Subcutaneous abdominal adipose tissue (tissue), 5 donors: ENCODE results near the gene ADGRL3.

Experiments used
- H3K27ac ChIP-seq: one replicate; pipeline ENCODE4 v1.7.0; 2013; ENCODE audit warnings: low read depth, mild to moderate bottlenecking, inconsistent platforms, low read length, moderate library complexity
- H3K27me3 ChIP-seq, 5 donors: one replicate each; pipeline ENCODE4 v1.7.0; 2013; ENCODE audit warnings: low read length in 5 of 5, inconsistent platforms in 1 of 5; ENCODE audit not compliant: control insufficient read depth in 5 of 5, insufficient read depth in 4 of 5
- H3K36me3 ChIP-seq, 5 donors: one replicate each; pipeline ENCODE4 v1.7.0; 2013; ENCODE audit warnings: low read length in 5 of 5; ENCODE audit not compliant: control insufficient read depth in 5 of 5, insufficient read depth in 5 of 5
- H3K4me1 ChIP-seq, 5 donors: one replicate each; pipeline ENCODE4 v1.7.0; 2013; ENCODE audit warnings: low read length in 5 of 5, mild to moderate bottlenecking in 3 of 5, moderate library complexity in 1 of 5; ENCODE audit not compliant: control insufficient read depth in 5 of 5, insufficient read depth in 5 of 5
- H3K4me3 ChIP-seq, 5 donors: one replicate each; pipeline ENCODE4 v1.7.0; 2013; ENCODE audit warnings: low read length in 5 of 5, low read depth in 1 of 5
- H3K9ac ChIP-seq, 5 donors: one replicate each; pipeline ENCODE4 v1.7.0; 2013; ENCODE audit warnings: low read length in 5 of 5, mild to moderate bottlenecking in 4 of 5, moderate library complexity in 3 of 5
- H3K9me3 ChIP-seq, 5 donors: one replicate each; pipeline ENCODE4 v1.7.0; 2013; ENCODE audit warnings: low read length in 5 of 5; ENCODE audit not compliant: control insufficient read depth in 5 of 5
- donor health status: healthy.
- donor health status: healthy.
- donor health status: healthy.
- donor health status: healthy.
- donor health status: healthy.

The ADGRL3 gene

DNA sequence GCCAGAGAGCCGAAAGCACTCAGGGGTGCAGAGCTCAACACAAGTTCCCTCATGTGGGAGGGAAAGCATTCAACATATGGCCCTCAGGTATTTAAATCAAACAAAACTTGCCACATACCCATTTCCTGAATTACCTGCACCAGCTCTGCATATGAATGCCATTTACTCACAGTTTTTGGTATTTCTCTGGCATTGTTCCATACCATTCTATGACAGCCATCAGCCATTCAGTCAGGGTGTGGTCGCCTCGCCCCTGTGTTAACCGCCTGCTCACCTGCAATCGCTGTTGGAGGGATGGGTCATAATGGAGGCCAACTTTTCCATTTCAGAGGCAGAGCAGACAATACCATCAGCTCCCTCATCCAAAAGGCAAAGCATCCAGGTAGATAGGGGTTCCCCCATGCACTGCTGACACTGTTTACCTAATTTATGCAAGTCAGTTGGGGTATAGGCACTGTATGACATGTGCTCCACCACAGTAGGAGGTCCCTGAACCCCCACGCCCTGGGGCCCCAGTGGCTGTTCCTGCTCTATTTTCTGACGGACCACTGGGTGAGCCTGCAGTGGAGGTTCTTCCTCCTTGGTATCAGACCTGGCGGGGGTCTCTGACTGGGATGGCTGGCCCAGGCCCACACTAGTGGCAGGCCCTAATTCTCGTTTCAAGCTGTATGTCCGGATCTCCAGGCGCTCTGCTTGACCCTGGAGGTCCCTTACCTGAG, 227.1 kb downstream of the ADGRL3 start:
- H3K36me3 ChIP-seq, result no peaks in the 10 kb centered on the region
- H3K9ac ChIP-seq, result no peak overlapping the region
- H3K4me1 ChIP-seq, result no peaks in the 10 kb centered on the region
- H3K4me3 ChIP-seq, result no peak overlapping the region
- H3K27ac ChIP-seq, result no peak overlapping the region
- H3K9me3 ChIP-seq, result peaks cover 0 to 3% (median 0%) of the 10 kb centered on the region in 5 donors
- H3K27me3 ChIP-seq, result no peaks in the 10 kb centered on the region

GRCh38 chr4:61427818-61428495, 227.8 kb downstream of the ADGRL3 start:
- H3K27me3 ChIP-seq, result no peaks in the 10 kb centered on the region
- no peaks in the 10 kb centered on the region for H3K36me3 ChIP-seq
- peaks cover 0 to 3% (median 0%) of the 10 kb centered on the region in 5 donors for H3K9me3 ChIP-seq
- H3K27ac ChIP-seq, result no peak overlapping the region
- no peak overlapping the region for H3K4me3 ChIP-seq
- no peak overlapping the region for H3K9ac ChIP-seq
- H3K4me1 ChIP-seq, result no peaks in the 10 kb centered on the region

DNA sequence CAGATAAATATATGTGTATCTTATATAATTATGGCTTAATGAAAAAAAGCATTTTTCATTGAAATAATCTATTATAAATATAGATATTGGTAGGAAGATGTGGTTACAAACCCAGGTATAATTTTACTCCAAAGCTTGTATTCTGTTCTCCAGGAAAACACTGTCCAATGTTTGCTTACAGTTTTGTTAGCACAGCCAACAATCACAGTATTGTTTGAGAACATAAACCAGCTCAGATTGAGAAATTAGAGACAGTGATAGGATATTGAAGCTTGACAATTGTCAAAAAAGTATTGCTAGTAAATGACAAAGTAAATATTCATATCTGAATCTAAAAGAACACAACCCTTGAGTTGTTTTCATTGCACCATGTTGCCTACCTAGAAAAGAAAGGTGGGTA, 228.8 kb downstream of the ADGRL3 start:
- Histone ChIP-seq H3K36me3 (no peaks in the 10 kb centered on the region), H3K9me3 (peaks cover 0 to 3% (median 0%) of the 10 kb centered on the region in 5 donors), H3K27me3 (no peaks in the 10 kb centered on the region), H3K4me1 (no peaks in the 10 kb centered on the region), H3K27ac (no peak overlapping the region), H3K4me3 (no peak overlapping the region), H3K9ac (no peak overlapping the region)

DNA sequence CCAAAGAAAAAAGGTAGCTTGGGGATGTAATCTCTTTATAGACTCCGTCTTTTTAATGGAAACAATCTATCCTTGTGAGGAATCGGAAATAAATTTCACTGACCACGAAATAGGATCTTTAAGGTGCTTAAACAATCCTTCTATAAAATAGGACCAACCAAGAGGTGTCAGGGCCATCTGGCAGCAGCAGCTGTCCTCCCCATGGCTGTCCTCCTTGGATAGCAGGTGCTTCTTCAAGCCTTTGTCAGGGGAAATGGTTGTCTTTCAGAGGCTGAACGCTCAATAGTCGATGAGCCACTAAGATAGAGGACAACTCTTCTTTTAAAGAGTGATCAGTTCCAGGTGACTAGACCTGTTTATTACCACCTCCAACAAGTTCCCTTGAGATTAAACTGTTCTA, 231.0 kb downstream of the ADGRL3 start:
- H3K27me3 ChIP-seq, result no peaks in the 10 kb centered on the region
- H3K4me3 ChIP-seq, result no peak overlapping the region
- H3K9ac ChIP-seq, result no peak overlapping the region
- no peak overlapping the region for H3K27ac ChIP-seq
- H3K9me3 ChIP-seq, result peaks cover 0 to under 1% (median 0%) of the 10 kb centered on the region in 5 donors
- no peaks in the 10 kb centered on the region for H3K36me3 ChIP-seq
- no peaks in the 10 kb centered on the region for H3K4me1 ChIP-seq

- H3K27me3 ChIP-seq, result no peaks in the 10 kb centered on the region
- no peaks in the 10 kb centered on the region for H3K36me3 ChIP-seq
- no peaks in the 10 kb centered on the region for H3K4me1 ChIP-seq
- H3K4me3 ChIP-seq, result no peak overlapping the region
- no peak overlapping the region for H3K9ac ChIP-seq
- no peaks in the 10 kb centered on the region for H3K9me3 ChIP-seq
- H3K27ac ChIP-seq, result no peak overlapping the region
These were observed 237.8 kb downstream of the ADGRL3 start for GRCh38 chr4:61437923-61438322.

DNA sequence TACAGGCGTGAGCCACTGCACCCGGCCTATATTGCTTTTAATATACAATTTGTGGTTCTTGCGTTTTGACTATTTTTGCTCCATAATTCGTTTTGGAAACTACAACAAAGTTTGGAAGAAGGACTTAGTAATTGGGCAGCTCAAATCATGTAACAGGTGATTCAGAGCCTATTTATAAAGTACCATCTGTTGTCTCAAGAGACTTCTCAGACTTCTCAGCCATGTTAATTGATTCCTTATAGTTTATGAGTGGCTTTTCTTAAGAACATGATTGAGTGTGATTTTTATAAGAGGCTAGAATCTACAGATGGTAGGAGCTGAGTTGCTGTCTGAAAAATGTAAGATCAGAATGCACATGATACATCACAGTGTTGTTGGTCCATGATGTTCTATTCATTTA, 240.2 kb downstream of the ADGRL3 start:
- H3K4me1 ChIP-seq, result no peaks in the 10 kb centered on the region
- no peak overlapping the region for H3K4me3 ChIP-seq
- no peak overlapping the region for H3K9ac ChIP-seq
- H3K9me3 ChIP-seq, result no peaks in the 10 kb centered on the region
- no peak overlapping the region for H3K27ac ChIP-seq
- no peaks in the 10 kb centered on the region for H3K36me3 ChIP-seq
- no peaks in the 10 kb centered on the region for H3K27me3 ChIP-seq

- no peaks in the 10 kb centered on the region for H3K4me1 ChIP-seq
- no peaks in the 10 kb centered on the region for H3K36me3 ChIP-seq
- H3K27me3 ChIP-seq, result no peaks in the 10 kb centered on the region
- no peaks in the 10 kb centered on the region for H3K9me3 ChIP-seq
- no peak overlapping the region for H3K4me3 ChIP-seq
- H3K9ac ChIP-seq, result no peak overlapping the region
- no peak overlapping the region for H3K27ac ChIP-seq
These were observed 242.8 kb downstream of the ADGRL3 start for GRCh38 chr4:61442936-61443335.

DNA sequence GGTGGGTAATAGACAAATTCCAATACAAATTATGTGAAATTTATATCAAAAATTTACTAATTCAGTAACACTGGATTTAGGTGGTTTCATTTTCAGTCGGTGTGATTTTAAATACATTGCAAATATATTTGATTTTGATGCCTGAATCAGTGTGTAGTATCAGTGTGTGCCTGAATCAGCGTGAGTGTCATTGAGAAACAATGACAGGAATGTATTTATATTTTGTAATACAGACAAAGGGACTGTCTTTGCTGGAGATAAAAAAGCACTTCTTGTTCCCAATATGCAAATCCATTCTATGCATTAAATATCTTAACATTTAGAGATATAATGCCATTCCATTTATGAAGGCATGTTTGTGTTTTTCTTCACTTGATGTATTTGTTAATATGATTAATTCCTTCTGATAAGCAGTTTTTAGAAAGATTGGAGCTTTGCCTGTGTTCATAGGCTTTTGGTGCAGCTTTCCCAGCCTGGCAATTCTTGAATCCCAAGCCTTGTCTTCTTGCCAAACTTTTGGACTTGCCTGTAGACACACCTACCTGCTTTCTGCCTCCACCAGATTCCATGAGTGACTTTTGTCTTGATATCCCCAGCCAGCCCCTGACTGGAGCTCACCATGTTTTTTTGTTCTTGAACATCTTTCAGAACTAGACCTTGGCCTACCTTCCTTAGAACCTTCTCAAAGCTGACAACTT, 243.8 kb downstream of the ADGRL3 start:
- no peak overlapping the region for H3K27ac ChIP-seq
- no peak overlapping the region for H3K9ac ChIP-seq
- H3K9me3 ChIP-seq, result no peaks in the 10 kb centered on the region
- H3K4me3 ChIP-seq, result no peak overlapping the region
- no peaks in the 10 kb centered on the region for H3K27me3 ChIP-seq
- no peaks in the 10 kb centered on the region for H3K4me1 ChIP-seq
- H3K36me3 ChIP-seq, result no peaks in the 10 kb centered on the region

GRCh38 chr4:61445374-61446063, 245.4 kb downstream of the ADGRL3 start:
- Histone ChIP-seq H3K9ac (no peak overlapping the region), H3K36me3 (no peaks in the 10 kb centered on the region), H3K9me3 (no peaks in the 10 kb centered on the region), H3K27me3 (no peaks in the 10 kb centered on the region), H3K4me1 (no peaks in the 10 kb centered on the region), H3K27ac (no peak overlapping the region), H3K4me3 (no peak overlapping the region)

DNA sequence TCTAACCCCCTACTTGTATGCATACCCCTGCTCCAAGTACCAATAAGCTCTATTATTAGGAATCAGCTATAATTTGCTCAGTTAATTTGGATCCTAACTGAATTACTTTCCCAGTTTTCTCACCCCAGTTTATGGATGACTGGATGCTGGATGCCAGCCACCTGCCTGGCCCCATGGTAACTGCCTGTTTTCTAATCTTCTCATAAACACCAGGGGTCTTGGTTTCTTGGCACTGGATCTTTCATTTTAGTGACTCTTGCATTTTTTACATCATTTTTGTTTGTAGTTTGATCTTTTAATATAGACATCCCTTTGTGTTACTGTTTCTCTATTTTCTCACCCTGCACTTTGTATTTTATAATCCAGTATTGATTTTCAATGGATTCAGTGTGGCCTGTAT, 246.8 kb downstream of the ADGRL3 start:
- Histone ChIP-seq H3K9me3 (no peaks in the 10 kb centered on the region), H3K9ac (no peak overlapping the region), H3K4me3 (no peak overlapping the region), H3K36me3 (no peaks in the 10 kb centered on the region), H3K27ac (no peak overlapping the region), H3K27me3 (no peaks in the 10 kb centered on the region), H3K4me1 (no peaks in the 10 kb centered on the region)
